Keratinocyte (primary cell): ENCODE data around the gene MS4A18. TPM values are rescaled to one million over a fixed set of nuclear protein-coding genes. Genes with fewer than 3 reads are reported as not detected.

Experiments used
- DNase-seq: peaks from one replicate; pipeline ENCODE4 v3.0.0-alpha.2; 2011; ENCODE audit warnings: low read depth, missing footprints, low spot score
- FAIRE-seq: peaks from 2 replicates; lab custom pipeline; 2011; peaks lifted over from hg19 to GRCh38; lab: Jason Lieb, UNC
- H2AFZ ChIP-seq: 2 replicates; pipeline ENCODE4 v1.6.0; 2012; ENCODE audit warnings: low read length, control low read depth, inconsistent platforms; ENCODE audit not compliant: control insufficient read depth
- H3K27ac ChIP-seq: 2 replicates; pipeline ENCODE4 v1.5.1; 2011; ENCODE audit warnings: low read length; ENCODE audit not compliant: control insufficient read depth, insufficient read depth
- H3K27me3 ChIP-seq: 3 replicates; pipeline ENCODE4 v1.6.0; 2011; ENCODE audit warnings: low read length; ENCODE audit not compliant: control insufficient read depth, insufficient read depth; ENCODE audit errors: extremely low read depth
- H3K36me3 ChIP-seq, 2 experiments: 2 replicates in 1 of 2; 3 replicates in 1 of 2; pipeline ENCODE4 v1.5.1; 2011; ENCODE audit warnings: low read length in 2 of 2, mild to moderate bottlenecking in 1 of 2; ENCODE audit not compliant: control insufficient read depth in 2 of 2, insufficient read depth in 2 of 2; ENCODE audit errors: extremely low read depth in 1 of 2
- H3K4me1 ChIP-seq: 3 replicates; pipeline ENCODE4 v1.5.1; 2011; ENCODE audit warnings: low read length; ENCODE audit not compliant: control insufficient read depth, insufficient read depth; ENCODE audit errors: extremely low read depth
- H3K4me2 ChIP-seq: 3 replicates; pipeline ENCODE4 v1.6.0; 2011; ENCODE audit warnings: low read depth, low read length; ENCODE audit not compliant: control insufficient read depth, insufficient read depth; ENCODE audit errors: extremely low read depth
- H3K4me3 ChIP-seq, 3 experiments: fragments of 200-600 bp in 1 of 3; sonication (generic) in 1 of 3; 2 replicates in 2 of 3; 3 replicates in 1 of 3; pipeline ENCODE4 v1.5.1; 2011 to 2016; ENCODE audit warnings: low read length in 3 of 3, mild to moderate bottlenecking in 3 of 3, control low read depth in 2 of 3, inconsistent platforms in 1 of 3, low read depth in 1 of 3, mixed read lengths in 1 of 3, mixed run types in 1 of 3, moderate library complexity in 1 of 3; ENCODE audit not compliant: control insufficient read depth in 2 of 3, insufficient read depth in 2 of 3; ENCODE audit errors: extremely low read depth in 1 of 3
- H3K79me2 ChIP-seq: 2 replicates; pipeline ENCODE4 v1.6.0; 2012; ENCODE audit warnings: low read length; ENCODE audit not compliant: control insufficient read depth, insufficient read depth
- H3K9ac ChIP-seq: 3 replicates; pipeline ENCODE4 v1.6.0; 2011; ENCODE audit warnings: low read length; ENCODE audit not compliant: control insufficient read depth, insufficient read depth; ENCODE audit errors: extremely low read depth
- H3K9me1 ChIP-seq: 3 replicates; pipeline ENCODE4 v1.6.0; 2011; ENCODE audit warnings: low read length; ENCODE audit not compliant: control insufficient read depth, insufficient read depth; ENCODE audit errors: extremely low read depth
- H3K9me3 ChIP-seq: 2 replicates; pipeline ENCODE4 v1.5.1; 2012; ENCODE audit warnings: low read depth, low read length; ENCODE audit not compliant: control insufficient read depth
- H4K20me1 ChIP-seq: 3 replicates; pipeline ENCODE4 v1.6.0; 2011; ENCODE audit warnings: low read length; ENCODE audit not compliant: control insufficient read depth, insufficient read depth; ENCODE audit errors: extremely low read depth
- EZH2 ChIP-seq: IDR thresholded peaks from one replicate; pipeline ENCODE4 v1.6.1; 2012; ENCODE audit warnings: inconsistent platforms, mild to moderate bottlenecking, low read length, moderate library complexity
- dilution Hi-C: fragments of 300-500 bp; cut with MboI; formaldehyde crosslinking; loops from one replicate; pipeline ENCODE4 v1.7.0; 2020; ENCODE audit warnings: low sequenced_read_pairs; ENCODE audit not compliant: extremely low pct_ligation_motif_present
- polyA plus RNA-seq, 5 experiments: library from polyadenylated mRNA; depleted of rRNA in 3 of 5; stranded (reverse) in 3 of 5; stranded (forward) in 1 of 5; unstranded in 1 of 5; fragments of >200 nt; gene quantifications; 1 replicate in 1 of 5; 2 replicates in 3 of 5; 3 replicates in 1 of 5; pipeline versions ENCODE4 v1.2.1 to v1.2.3, GENCODE V29; 2011 to 2012; ENCODE audit warnings: missing spikeins in 2 of 5, low read depth in 1 of 5, low replicate concordance in 1 of 5
- TF ChIP-seq, protein P1 (sequence below), 3 experiments: IDR thresholded peaks in 1 of 3; conservative IDR thresholded peaks in 1 of 3; optimal IDR thresholded peaks in 1 of 3; 2 replicates in 2 of 3; 3 replicates in 1 of 3; pipeline versions ENCODE3 to v1.5.1; 2011; ENCODE audit warnings: low read length in 3 of 3, mild to moderate bottlenecking in 3 of 3, moderate library complexity in 2 of 3, control low read depth in 1 of 3, inconsistent platforms in 1 of 3; ENCODE audit not compliant: insufficient read depth in 2 of 3; ENCODE audit errors: extremely low read depth in 1 of 3

Gene MS4A18
- polyA plus RNA-seq, 1 donor (not counting 4 experiments of a cell fraction or from before 2014, with no cell fraction given) = not detected

GRCh38 chr11:60741421-60741820 is 16.9 kb downstream of the MS4A18 start:
- dilution Hi-C loops = no loop called here
- no peaks in the 10 kb centered on the region for H3K79me2 ChIP-seq
- no peaks in the 10 kb centered on the region for H3K9me3 ChIP-seq
- no peak overlapping the region for H2AFZ ChIP-seq
- H4K20me1 ChIP-seq = no peaks in the 10 kb centered on the region
- no peak for FAIRE-seq
- no peak for DNase-seq
- H3K4me3 ChIP-seq = no peak overlapping the region
- no peak overlapping the region for H3K9ac ChIP-seq
- TF ChIP-seq, protein P1, sequence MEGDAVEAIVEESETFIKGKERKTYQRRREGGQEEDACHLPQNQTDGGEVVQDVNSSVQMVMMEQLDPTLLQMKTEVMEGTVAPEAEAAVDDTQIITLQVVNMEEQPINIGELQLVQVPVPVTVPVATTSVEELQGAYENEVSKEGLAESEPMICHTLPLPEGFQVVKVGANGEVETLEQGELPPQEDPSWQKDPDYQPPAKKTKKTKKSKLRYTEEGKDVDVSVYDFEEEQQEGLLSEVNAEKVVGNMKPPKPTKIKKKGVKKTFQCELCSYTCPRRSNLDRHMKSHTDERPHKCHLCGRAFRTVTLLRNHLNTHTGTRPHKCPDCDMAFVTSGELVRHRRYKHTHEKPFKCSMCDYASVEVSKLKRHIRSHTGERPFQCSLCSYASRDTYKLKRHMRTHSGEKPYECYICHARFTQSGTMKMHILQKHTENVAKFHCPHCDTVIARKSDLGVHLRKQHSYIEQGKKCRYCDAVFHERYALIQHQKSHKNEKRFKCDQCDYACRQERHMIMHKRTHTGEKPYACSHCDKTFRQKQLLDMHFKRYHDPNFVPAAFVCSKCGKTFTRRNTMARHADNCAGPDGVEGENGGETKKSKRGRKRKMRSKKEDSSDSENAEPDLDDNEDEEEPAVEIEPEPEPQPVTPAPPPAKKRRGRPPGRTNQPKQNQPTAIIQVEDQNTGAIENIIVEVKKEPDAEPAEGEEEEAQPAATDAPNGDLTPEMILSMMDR (optimal IDR thresholded peaks at IDR 0.05 in 1 of 3, IDR thresholded peaks at IDR 0.05 in 1 of 3, conservative IDR thresholded peaks at IDR 0.05 in 1 of 3; ENCODE audit: extremely low read depth in 1 of 3, insufficient read depth in 2 of 3, low read length in 3 of 3) = no peak
- no peak for TF ChIP-seq EZH2
- no peak overlapping the region for H3K27ac ChIP-seq
- H3K36me3 ChIP-seq = no peaks in the 10 kb centered on the region
- no peaks in the 10 kb centered on the region for H3K4me1 ChIP-seq
- no peak overlapping the region for H3K4me2 ChIP-seq
- no peaks in the 10 kb centered on the region for H3K27me3 ChIP-seq
- H3K9me1 ChIP-seq = no peaks in the 10 kb centered on the region

DNA sequence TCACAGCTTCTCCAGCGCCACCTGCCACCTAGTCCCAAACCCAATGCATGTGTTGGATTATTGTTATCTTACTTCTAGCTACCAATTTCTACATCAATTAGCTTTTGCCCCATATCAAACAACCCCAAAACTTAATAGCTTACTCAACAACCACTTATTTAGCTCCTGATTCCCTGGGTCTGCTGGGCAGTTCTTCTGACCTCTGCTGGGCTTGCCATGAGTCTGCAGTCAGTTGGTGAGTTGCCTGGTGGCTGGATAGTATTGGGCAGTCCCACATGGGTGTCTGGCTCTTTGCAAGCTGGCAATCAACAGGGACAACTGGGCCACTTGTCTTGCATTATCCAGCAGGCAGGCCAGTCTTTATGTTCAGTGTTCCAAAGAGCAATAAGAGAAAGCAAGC is 18.5 kb downstream of the MS4A18 start:
- H3K27ac ChIP-seq = no peak overlapping the region
- dilution Hi-C loops = no loop called here
- DNase-seq = no peak

More for the DNA sequence above, 18.5 kb downstream of the MS4A18 start:
- Histone ChIP-seq H3K79me2 (no peaks in the 10 kb centered on the region), H2AFZ (no peak overlapping the region), H3K4me2 (no peak overlapping the region), H3K4me1 (no peaks in the 10 kb centered on the region), H3K9me1 (no peaks in the 10 kb centered on the region), H3K27me3 (no peaks in the 10 kb centered on the region), H3K36me3 (no peaks in the 10 kb centered on the region), H3K9me3 (peaks cover 5% of the 10 kb centered on the region), H3K4me3 (no peak overlapping the region), H3K9ac (no peak overlapping the region), H4K20me1 (no peaks in the 10 kb centered on the region)
- FAIRE-seq = no peak
- no peak for TF ChIP-seq EZH2
- TF ChIP-seq, protein P1 (optimal IDR thresholded peaks at IDR 0.05 in 1 of 3, IDR thresholded peaks at IDR 0.05 in 1 of 3, conservative IDR thresholded peaks at IDR 0.05 in 1 of 3; ENCODE audit: extremely low read depth in 1 of 3, insufficient read depth in 2 of 3, low read length in 3 of 3) = no peak
